SK-N-SH (cell line): ENCODE data around the gene SLC35G2. TPM values are rescaled to one million over a fixed set of nuclear protein-coding genes. Genes with fewer than 3 reads are reported as not detected.

Source experiments
- CTCF ChIA-PET: fragments of 300-600, 350-600 bp; formaldehyde crosslinking; extraction: SDS; loops from one replicate; lab custom pipeline; 2021; lab: Yijun Ruan, JAX
- POLR2A ChIA-PET: fragments of 350-600 bp; sonication (Branson Sonifier 250); formaldehyde crosslinking; extraction: SDS; loops from one replicate; lab custom pipeline; 2020; ENCODE audit warnings: antibody characterized with exemption, inconsistent platforms; lab: Yijun Ruan, JAX
- DNase-seq: peaks from one replicate; pipeline ENCODE4 v3.0.0; 2012
- H2AFZ ChIP-seq: fragments of 200-600 bp; sonication (generic); 2 replicates; pipeline ENCODE4 v1.8.1; 2016; ENCODE audit warnings: antibody characterized with exemption, mild to moderate bottlenecking, low read depth
- H3F3A ChIP-seq: fragments of 200-600 bp; sonication (generic); replicated peaks from 2 replicates; pipeline ENCODE3; 2016; ENCODE audit warnings: antibody characterized with exemption, mild to moderate bottlenecking; ENCODE audit not compliant: insufficient read depth
- H3K27ac ChIP-seq, 2 experiments: fragments of 200-500 bp in 1 of 2; fragments of 200-600 bp in 1 of 2; sonication (Bioruptor generic) in 1 of 2; sonication (generic), shearing (Covaris generic) in 1 of 2; 2 replicates each; pipeline versions ENCODE4 v1.5.1 to v1.6.1; 2014 to 2016; ENCODE audit warnings: low read depth in 2 of 2, inconsistent platforms in 1 of 2, low read length in 1 of 2, mild to moderate bottlenecking in 1 of 2, mixed read lengths in 1 of 2
- H3K27me3 ChIP-seq: fragments of 200-600 bp; sonication (generic), shearing (Covaris generic); 2 replicates; pipeline ENCODE4 v1.6.1; 2016; ENCODE audit warnings: mixed run types; ENCODE audit not compliant: insufficient read depth
- H3K36me3 ChIP-seq, 2 experiments: fragments of 200-500 bp in 1 of 2; fragments of 200-600 bp in 1 of 2; sonication (Bioruptor generic) in 1 of 2; sonication (generic) in 1 of 2; replicated peaks in 1 of 2; 2 replicates each; pipeline versions ENCODE3 to v1.5.1; 2014 to 2016; ENCODE audit warnings: low read length in 1 of 2, mild to moderate bottlenecking in 1 of 2; ENCODE audit not compliant: insufficient read depth in 2 of 2, control insufficient read depth in 1 of 2
- H3K4me1 ChIP-seq, 2 experiments: fragments of 200-500 bp in 1 of 2; fragments of 200-600 bp in 1 of 2; sonication (Bioruptor generic) in 1 of 2; sonication (generic), shearing (Covaris generic) in 1 of 2; 2 replicates each; pipeline versions ENCODE4 v1.5.1 to v1.6.1; 2014 to 2016; ENCODE audit warnings: low read depth in 1 of 2, low read length in 1 of 2, mixed run types in 1 of 2; ENCODE audit not compliant: insufficient read depth in 2 of 2, control insufficient read depth in 1 of 2
- H3K4me2 ChIP-seq: fragments of 200-600 bp; sonication (generic), shearing (Covaris generic); 2 replicates; pipeline ENCODE4 v1.6.1; 2017; ENCODE audit warnings: mixed run types
- H3K4me3 ChIP-seq, 2 experiments: fragments of 200-500 bp in 1 of 2; fragments of 200-600 bp in 1 of 2; sonication (Bioruptor generic) in 1 of 2; sonication (generic), shearing (Covaris generic) in 1 of 2; 2 replicates each; pipeline versions ENCODE4 v1.5.1 to v1.8.1; 2014 to 2016; ENCODE audit warnings: low read depth in 2 of 2, inconsistent platforms in 1 of 2, low read length in 1 of 2, mild to moderate bottlenecking in 1 of 2, mixed read lengths in 1 of 2, moderate library complexity in 1 of 2
- H3K79me2 ChIP-seq: fragments of 200-600 bp; sonication (generic); 2 replicates; pipeline ENCODE4 v1.8.1; 2017; ENCODE audit warnings: mild to moderate bottlenecking; ENCODE audit not compliant: insufficient read depth
- H3K9ac ChIP-seq: fragments of 200-600 bp; sonication (generic); 2 replicates; pipeline ENCODE4 v1.6.1; 2017; ENCODE audit warnings: mixed run types
- H3K9me2 ChIP-seq: fragments of 200-600 bp; sonication (generic); 2 replicates; pipeline ENCODE4 v1.6.1; 2017; ENCODE audit warnings: mixed run types
- H3K9me3 ChIP-seq: fragments of 200-600 bp; sonication (generic); 2 replicates; pipeline ENCODE4 v1.6.1; 2017; ENCODE audit warnings: mixed run types, mild to moderate bottlenecking, moderate library complexity
- H4K20me1 ChIP-seq: fragments of 200-600 bp; sonication (generic); 2 replicates; pipeline ENCODE4 v1.6.1; 2017; ENCODE audit warnings: mild to moderate bottlenecking, mixed run types; ENCODE audit not compliant: insufficient read depth
- FOSL2 ChIP-seq: IDR thresholded peaks from 2 replicates; pipeline ENCODE4 v1.4.0; 2012; ENCODE audit warnings: low read depth, mild to moderate bottlenecking, moderate library complexity, borderline replicate concordance
- RAD21 ChIP-seq: IDR thresholded peaks from 2 replicates; pipeline ENCODE4 v1.6.1; 2012; ENCODE audit warnings: mild to moderate bottlenecking, low read length
- RXRA ChIP-seq: IDR thresholded peaks from 2 replicates; pipeline ENCODE4 v1.4.0; 2012; ENCODE audit warnings: low read depth, mild to moderate bottlenecking, borderline replicate concordance
- TCF12 ChIP-seq: IDR thresholded peaks from 2 replicates; pipeline ENCODE4 v1.4.0; 2012
- WGBS: methylation state at CpG from one replicate; pipeline ENCODE4 v1.1.6; 2017; ENCODE audit warnings: low lambda C conversion rate; 5-methylcytosine and 5-hydroxymethylcytosine counted together
- polyA plus RNA-seq, 3 experiments: library from polyadenylated mRNA; depleted of rRNA; stranded (reverse); fragments of >200 nt; gene quantifications; 2 replicates each; pipeline ENCODE4 v1.2.3, GENCODE V29; 2012
- TF ChIP-seq, protein P1 (sequence below): IDR thresholded peaks from 2 replicates; pipeline ENCODE4 v1.4.0; 2012; ENCODE audit warnings: low read depth
- TF ChIP-seq, protein P2 (sequence below): IDR thresholded peaks from 2 replicates; pipeline ENCODE4 v1.4.0; 2012; ENCODE audit warnings: low read depth, borderline replicate concordance
- TF ChIP-seq, protein P3 (sequence below): IDR thresholded peaks from 2 replicates; pipeline ENCODE4; 2012
- TF ChIP-seq, protein P4 (sequence below): fragments of 150-350 bp; IDR thresholded peaks from 2 replicates; pipeline ENCODE4 v1.6.1; 2016; ENCODE audit warnings: mild to moderate bottlenecking, low read depth, low read length

Gene SLC35G2
- polyA plus RNA-seq, 1 of the 3 experiments (the other 2 are of a cell fraction): 9.7 TPM

DNA sequence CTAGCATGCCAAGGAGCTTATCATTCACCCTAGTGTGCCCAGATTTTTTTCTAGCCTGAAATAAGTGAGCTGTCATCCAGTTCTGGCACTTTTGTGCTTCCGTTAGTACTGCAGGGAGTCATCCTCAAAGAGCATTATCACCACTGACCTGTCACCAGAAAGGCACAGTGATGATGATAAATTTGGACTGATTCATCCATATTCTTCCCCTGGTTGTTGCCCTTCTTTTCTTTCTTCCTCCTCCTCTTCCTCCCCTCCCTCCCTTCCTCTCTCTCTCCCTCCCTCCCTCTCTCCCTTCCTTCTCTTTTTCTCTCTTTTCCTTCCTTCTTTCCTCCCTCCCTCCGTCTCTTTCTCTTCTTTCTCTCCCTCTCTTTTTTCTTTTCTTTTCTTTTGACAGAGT lies 21.3 kb downstream of the SLC35G2 start:
- H3K36me3 ChIP-seq: peaks cover 5 to 8% of the 10 kb centered on the region in 2 experiments
- H3K27me3 ChIP-seq: no peaks in the 10 kb centered on the region
- H2AFZ ChIP-seq: no peak overlapping the region
- WGBS: 75% methylated on average over 2 of the region's 2 CpGs
- H3K9me2 ChIP-seq: no peaks in the 10 kb centered on the region
- POLR2A ChIA-PET: no interaction called here
- no peak for DNase-seq
- H4K20me1 ChIP-seq: no peaks in the 10 kb centered on the region; the same call in 1 of the 2 replicates
- CTCF ChIA-PET: interaction anchor here (1.2 kb wide), 1 partner anchor 23 kb away, joined by 4 read pairs; no protein-coding TSS in a partner anchor
- no peaks in the 10 kb centered on the region for H3K9me3 ChIP-seq
- peaks cover 10 to 60% of the 10 kb centered on the region in 2 experiments; a peak in 3 of 4 replicates for H3K4me1 ChIP-seq
- peak overlapping the region in 1 of 2 experiments; percentile 63; a peak in 2 of 4 replicates for H3K27ac ChIP-seq
- H3K4me3 ChIP-seq: no peak overlapping the region
- no peak overlapping the region for H3K9ac ChIP-seq
- TF ChIP-seq FOSL2 (0 out of 2 replicates have a peak, but pooled peaks have one; percentile 3), TCF12 (0 out of 2 replicates have a peak, but pooled peaks have one; percentile 15), RXRA (no peak)
- TF ChIP-seq, protein P1, sequence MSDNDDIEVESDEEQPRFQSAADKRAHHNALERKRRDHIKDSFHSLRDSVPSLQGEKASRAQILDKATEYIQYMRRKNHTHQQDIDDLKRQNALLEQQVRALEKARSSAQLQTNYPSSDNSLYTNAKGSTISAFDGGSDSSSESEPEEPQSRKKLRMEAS: no peak
- TF ChIP-seq, protein P2, sequence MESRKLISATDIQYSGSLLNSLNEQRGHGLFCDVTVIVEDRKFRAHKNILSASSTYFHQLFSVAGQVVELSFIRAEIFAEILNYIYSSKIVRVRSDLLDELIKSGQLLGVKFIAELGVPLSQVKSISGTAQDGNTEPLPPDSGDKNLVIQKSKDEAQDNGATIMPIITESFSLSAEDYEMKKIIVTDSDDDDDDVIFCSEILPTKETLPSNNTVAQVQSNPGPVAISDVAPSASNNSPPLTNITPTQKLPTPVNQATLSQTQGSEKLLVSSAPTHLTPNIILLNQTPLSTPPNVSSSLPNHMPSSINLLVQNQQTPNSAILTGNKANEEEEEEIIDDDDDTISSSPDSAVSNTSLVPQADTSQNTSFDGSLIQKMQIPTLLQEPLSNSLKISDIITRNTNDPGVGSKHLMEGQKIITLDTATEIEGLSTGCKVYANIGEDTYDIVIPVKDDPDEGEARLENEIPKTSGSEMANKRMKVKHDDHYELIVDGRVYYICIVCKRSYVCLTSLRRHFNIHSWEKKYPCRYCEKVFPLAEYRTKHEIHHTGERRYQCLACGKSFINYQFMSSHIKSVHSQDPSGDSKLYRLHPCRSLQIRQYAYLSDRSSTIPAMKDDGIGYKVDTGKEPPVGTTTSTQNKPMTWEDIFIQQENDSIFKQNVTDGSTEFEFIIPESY: no peak
- TF ChIP-seq, protein P3, sequence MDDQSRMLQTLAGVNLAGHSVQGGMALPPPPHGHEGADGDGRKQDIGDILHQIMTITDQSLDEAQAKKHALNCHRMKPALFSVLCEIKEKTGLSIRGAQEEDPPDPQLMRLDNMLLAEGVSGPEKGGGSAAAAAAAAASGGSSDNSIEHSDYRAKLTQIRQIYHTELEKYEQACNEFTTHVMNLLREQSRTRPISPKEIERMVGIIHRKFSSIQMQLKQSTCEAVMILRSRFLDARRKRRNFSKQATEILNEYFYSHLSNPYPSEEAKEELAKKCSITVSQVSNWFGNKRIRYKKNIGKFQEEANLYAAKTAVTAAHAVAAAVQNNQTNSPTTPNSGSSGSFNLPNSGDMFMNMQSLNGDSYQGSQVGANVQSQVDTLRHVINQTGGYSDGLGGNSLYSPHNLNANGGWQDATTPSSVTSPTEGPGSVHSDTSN: peak; percentile 79
- TF ChIP-seq, all 33 proteins: peak for 3
- Histone ChIP-seq H3K79me2 (peaks cover 59% of the 10 kb centered on the region), H3F3A (peaks cover 19% of the 10 kb centered on the region), H3K4me2 (peak overlapping the region; percentile 39)

DNA sequence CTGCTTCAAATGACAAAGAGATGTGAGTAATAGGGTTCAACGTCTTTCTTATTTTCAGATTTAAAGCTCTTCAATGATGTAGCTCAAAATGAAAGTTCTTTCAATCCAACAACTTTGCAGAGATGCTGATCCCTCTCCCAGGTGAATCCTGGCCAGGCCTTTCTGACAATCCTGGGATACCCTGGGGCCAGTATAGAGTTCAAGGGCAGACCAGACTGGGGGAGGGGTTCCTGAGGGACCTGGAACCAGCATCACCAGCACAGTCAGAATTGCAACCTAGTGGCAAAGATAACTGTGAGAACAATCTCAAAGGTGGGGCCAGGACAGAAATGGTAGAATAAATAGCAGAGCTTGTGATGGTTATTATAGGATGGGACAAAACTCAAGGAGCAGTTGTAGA lies 23.4 kb downstream of the SLC35G2 start:
- no peak overlapping the region for H3K4me3 ChIP-seq

More for the DNA sequence above, 23.4 kb downstream of the SLC35G2 start:
- 93% methylated on average over 1 of the region's 1 CpG for WGBS
- no peak overlapping the region for H2AFZ ChIP-seq
- peaks cover 5 to 40% of the 10 kb centered on the region in 2 experiments; a peak in 2 of 4 replicates for H3K4me1 ChIP-seq
- peaks cover 19% of the 10 kb centered on the region for H3F3A ChIP-seq
- H4K20me1 ChIP-seq: no peaks in the 10 kb centered on the region; the same call in 1 of the 2 replicates
- no peaks in the 10 kb centered on the region for H3K27me3 ChIP-seq
- ChIA-PET CTCF (interaction anchor here (1.7 kb wide), 1 partner anchor 11 kb away, joined by 5 read pairs; no protein-coding TSS in a partner anchor), POLR2A (no interaction called here)
- H3K4me2 ChIP-seq: no peak overlapping the region
- H3K9ac ChIP-seq: no peak overlapping the region
- H3K9me3 ChIP-seq: no peaks in the 10 kb centered on the region
- no peak overlapping the region for H3K27ac ChIP-seq
- no peaks in the 10 kb centered on the region for H3K9me2 ChIP-seq
- TF ChIP-seq, protein P4, sequence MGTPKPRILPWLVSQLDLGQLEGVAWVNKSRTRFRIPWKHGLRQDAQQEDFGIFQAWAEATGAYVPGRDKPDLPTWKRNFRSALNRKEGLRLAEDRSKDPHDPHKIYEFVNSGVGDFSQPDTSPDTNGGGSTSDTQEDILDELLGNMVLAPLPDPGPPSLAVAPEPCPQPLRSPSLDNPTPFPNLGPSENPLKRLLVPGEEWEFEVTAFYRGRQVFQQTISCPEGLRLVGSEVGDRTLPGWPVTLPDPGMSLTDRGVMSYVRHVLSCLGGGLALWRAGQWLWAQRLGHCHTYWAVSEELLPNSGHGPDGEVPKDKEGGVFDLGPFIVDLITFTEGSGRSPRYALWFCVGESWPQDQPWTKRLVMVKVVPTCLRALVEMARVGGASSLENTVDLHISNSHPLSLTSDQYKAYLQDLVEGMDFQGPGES: no peak
- TF ChIP-seq FOSL2: no peak
- TF ChIP-seq RAD21: no peak
- DNase-seq: no peak
- peaks cover 4 to 8% of the 10 kb centered on the region in 2 experiments for H3K36me3 ChIP-seq
- H3K79me2 ChIP-seq: peaks cover 58% of the 10 kb centered on the region
